ENCODE data around the gene MED14. TPM values are rescaled to one million over a fixed set of nuclear protein-coding genes. Genes with fewer than 3 reads are reported as not detected.

MED14 gene
- total and polyA plus RNA-seq, 2 of the 8 experiments (the other 6 are each of a cell fraction or from before 2014, with no cell fraction given), result 79.7 to 117 TPM

- FAIRE-seq (no peak), DNase-seq (ENCODE audit: low read depth in 1 of 2, low spot score in 2 of 2) (no peak)
- Histone ChIP-seq H3K79me2 (ENCODE audit: control insufficient read depth in 1 of 2, insufficient read depth in 2 of 2, low read length in 2 of 2) (peaks cover 5 to 98% of the 10 kb centered on the region in 2 experiments; a peak in 3 of 4 replicates), H2BK20ac (ENCODE audit: low read length) (no peak overlapping the region), H3K18ac (ENCODE audit: extremely low read depth, low read length) (no peak overlapping the region), H3K4me1 (replicated peaks in 1 of 4; ENCODE audit: control insufficient read depth in 3 of 4, insufficient read depth in 4 of 4, low read length in 3 of 4) (no peaks in the 10 kb centered on the region), H3K36me3 (ENCODE audit: control insufficient read depth in 2 of 4, insufficient read depth in 4 of 4, low read length in 3 of 4) (peaks cover 0 to 56% (median 9%) of the 10 kb centered on the region in 4 experiments; a peak in 3 of 8 replicates), H3K9me3 (ENCODE audit: insufficient read depth in 2 of 2, low read depth in 1 of 2, low read length in 1 of 2) (no peaks in the 10 kb centered on the region), H2AK5ac (ENCODE audit: low read depth, low read length) (no peak overlapping the region), H4K5ac (ENCODE audit: insufficient read length, low read depth, low read length) (no peak overlapping the region), H3K9ac (replicated peaks in 1 of 4; ENCODE audit: extremely low read depth in 1 of 4, low read depth in 3 of 4, low read length in 3 of 4) (no peak overlapping the region), H4K91ac (replicated peaks; ENCODE audit: insufficient read length, low read length) (no peak overlapping the region), H2BK15ac (ENCODE audit: low read length) (no peak overlapping the region), H3K14ac (ENCODE audit: insufficient read length) (no peak overlapping the region), H3K4me3 (ENCODE audit: extremely low read depth in 1 of 4, insufficient read depth in 2 of 4, low read depth in 3 of 4, low read length in 4 of 4) (no peak overlapping the region), H4K8ac (ENCODE audit: extremely low read depth, insufficient read depth, low read length) (no peak overlapping the region), H3K56ac (replicated peaks; ENCODE audit: insufficient read length, low read depth, low read length) (no peak overlapping the region), H3K27ac (ENCODE audit: low read depth, low read length) (no peak overlapping the region), H3K4me2 (ENCODE audit: insufficient read depth in 1 of 2, low read depth in 2 of 2, low read length in 2 of 2) (no peak overlapping the region), H3K27me3 (replicated peaks in 1 of 4; ENCODE audit: control insufficient read depth in 3 of 4, extremely low read depth in 1 of 4, insufficient read depth in 3 of 4, low read length in 3 of 4) (no peaks in the 10 kb centered on the region), H2BK120ac (replicated peaks; ENCODE audit: low read depth, low read length) (no peak overlapping the region), H3K4ac (replicated peaks; ENCODE audit: insufficient read length, low read depth, low read length) (no peak overlapping the region), H2AFZ (ENCODE audit: low read length) (no peak overlapping the region), H2BK12ac (ENCODE audit: low read depth, low read length) (no peak overlapping the region), H3K79me1 (ENCODE audit: low read depth, low read length) (no peaks in the 10 kb centered on the region), H3K23me2 (ENCODE audit: low read depth, low read length) (no peaks in the 10 kb centered on the region), H3K23ac (ENCODE audit: insufficient read length) (no peak overlapping the region), H4K20me1 (replicated peaks in 1 of 2; ENCODE audit: control insufficient read depth in 1 of 2, insufficient read depth in 2 of 2, low read length in 2 of 2) (peaks cover 3 to 5% of the 10 kb centered on the region in 2 experiments), H2BK5ac (ENCODE audit: low read depth, low read length) (no peak overlapping the region)
- ChIA-PET CTCF (ENCODE audit: partially characterized antibody) (interaction anchor here (1.1 kb wide), 1 partner anchor 73 kb away, joined by 4 read pairs; no protein-coding TSS in a partner anchor), POLR2A (ENCODE audit: partially characterized antibody) (interaction anchor here (1.2 kb wide), 1 partner anchor 31 kb away, joined by 3 read pairs; no protein-coding TSS in a partner anchor)
- WGBS, 2 experiments (ENCODE audit: extremely low coverage in 1 of 2, insufficient coverage in 1 of 2, insufficient read length in 1 of 2, insufficient replicate concordance in 2 of 2, low coverage in 1 of 2, low lambda C conversion rate in 2 of 2, missing lambda C conversion rate in 1 of 2), result 96% methylated on average over 3 of the region's 3 CpGs; no CpG with 5 or more reads in 1 of the 2 experiments
- TF ChIP-seq TCF12 (IDR thresholded peaks at IDR 0.05; ENCODE audit: low read depth, low read length) (no peak), EGR1 (IDR thresholded peaks at IDR 0.05; ENCODE audit: borderline replicate concordance, low read depth, low read length) (no peak), SP2 (IDR thresholded peaks at IDR 0.05; ENCODE audit: low read length) (no peak), RAD21 (IDR thresholded peaks at IDR 0.05 in 1 of 2, conservative IDR thresholded peaks at IDR 0.05 in 1 of 2; ENCODE audit: low read depth in 2 of 2, low read length in 2 of 2) (no peak), MAFK (IDR thresholded peaks at IDR 0.05; ENCODE audit: low read depth, low read length) (no peak), NANOG (IDR thresholded peaks at IDR 0.05; ENCODE audit: insufficient read depth, low read depth, low read length, poor library complexity, severe bottlenecking) (no peak)
Measured at GRCh38 chrX:40721489-40722106, 13.7 kb downstream of the MED14 start.
